Activated naive CD4-positive, alpha-beta T cell treated with Interleukin-2 at 50 U/mL for 16 hours (primary cell): ENCODE measurements around the gene STAMBP.
"Not testable (repeated sequence)": the region's sequence is repeated elsewhere in the genome, so short reads cannot be mapped to it uniquely, and the experiment has no call there.

Source experiments
- DNase-seq: peaks from one replicate; pipeline ENCODE4 v3.0.0-alpha.2; 2020

The STAMBP gene

DNA sequence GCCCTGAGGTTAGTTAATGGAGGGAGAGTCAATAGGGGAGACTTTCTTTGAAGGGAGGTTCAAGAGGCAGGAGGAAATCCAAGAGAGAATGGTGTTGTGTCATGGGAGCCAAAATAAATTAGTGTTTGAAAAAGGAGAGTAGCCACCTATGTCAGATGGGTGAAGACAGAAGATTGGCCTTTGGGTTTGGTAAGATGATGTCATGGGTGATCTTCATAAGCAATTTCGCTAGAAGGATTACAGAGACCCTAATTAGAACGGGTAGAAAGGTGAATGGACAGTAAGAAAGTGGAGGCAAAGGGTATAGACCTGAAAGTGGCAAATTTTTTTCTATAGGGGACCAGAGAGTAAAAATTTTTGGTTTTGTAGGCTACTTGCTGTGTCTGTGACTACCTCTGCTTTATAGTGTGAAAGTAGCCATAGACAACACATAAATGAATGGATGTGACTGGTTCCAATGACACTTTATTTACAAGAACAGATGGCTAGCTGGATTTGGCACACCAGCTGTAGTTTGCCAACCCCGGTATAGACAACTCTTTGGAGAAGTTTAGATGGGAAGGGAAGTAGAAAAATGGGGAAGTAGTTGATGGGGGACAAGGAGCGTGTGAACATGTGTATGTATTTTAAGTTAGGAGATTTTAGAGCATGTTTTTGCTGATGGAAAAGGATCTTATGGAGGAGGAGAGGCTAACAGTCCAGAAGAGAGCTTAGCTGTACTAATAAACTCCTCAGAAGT lies 9.3 kb downstream of the STAMBP start:
- no peak for DNase-seq

DNA sequence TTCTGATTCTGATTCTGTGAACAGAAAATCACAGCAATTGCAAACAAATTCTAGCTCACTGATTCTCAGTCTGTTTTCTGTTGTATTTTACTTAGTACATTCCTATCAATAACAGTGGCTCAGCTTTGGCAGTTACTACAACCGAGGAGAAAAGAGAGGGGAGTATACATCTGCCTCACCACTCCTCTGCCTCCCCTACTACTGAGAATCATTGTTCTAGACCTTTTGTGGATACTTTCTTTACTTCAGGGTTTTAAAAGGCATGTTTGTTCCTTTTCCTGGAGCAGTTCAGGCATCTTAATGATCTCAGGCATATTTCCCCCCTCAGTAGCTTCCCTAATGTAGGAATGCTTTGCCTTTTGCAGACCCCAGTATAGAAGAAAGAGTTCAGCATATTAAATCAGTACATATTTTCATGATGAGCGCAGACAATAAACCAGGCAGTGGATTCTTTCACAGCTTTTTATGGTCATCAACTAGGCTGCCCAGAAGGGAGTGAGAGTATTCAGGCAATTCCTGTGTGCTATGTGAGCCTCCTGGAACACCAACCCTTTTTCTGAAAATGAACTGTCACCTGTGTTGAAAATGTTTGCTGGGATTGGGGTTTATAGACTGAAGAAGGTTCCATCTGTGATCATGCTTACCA lies 10.3 kb downstream of the STAMBP start:
- no peak for DNase-seq

- DNase-seq, result no peak
These were observed 11.1 kb downstream of the STAMBP start for GRCh38 chr2:73839653-73840411.

GRCh38 chr2:73841912-73842738 lies 13.4 kb downstream of the STAMBP start:
- DNase-seq, result no peak

GRCh38 chr2:73842739-73843019 lies 13.9 kb downstream of the STAMBP start:
- DNase-seq, result no peak

- no peak for DNase-seq
These were observed 15.3 kb downstream of the STAMBP start for GRCh38 chr2:73844087-73844486.

DNA sequence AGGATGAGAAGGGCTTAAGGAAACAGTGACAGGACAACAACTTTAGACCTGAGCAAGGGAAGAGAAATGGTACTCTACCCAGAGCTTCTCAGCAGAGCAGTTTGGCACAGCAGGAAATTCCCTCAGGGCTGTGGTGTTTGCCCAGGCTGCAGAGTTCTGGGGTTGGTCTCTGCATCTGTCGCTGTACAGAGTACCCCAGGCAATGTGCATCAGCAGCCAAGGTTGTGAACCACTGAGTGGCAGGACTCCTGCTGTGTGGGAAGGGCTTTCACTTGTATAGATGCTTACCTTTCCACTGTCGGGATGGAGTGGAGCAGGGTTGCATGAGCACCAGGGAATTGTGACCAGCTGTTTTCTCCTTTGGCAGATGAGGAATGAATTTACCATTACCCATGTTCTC lies 21.2 kb downstream of the STAMBP start:
- DNase-seq, result no peak

GRCh38 chr2:73851274-73851673 lies 22.5 kb downstream of the STAMBP start:
- no peak for DNase-seq

DNA sequence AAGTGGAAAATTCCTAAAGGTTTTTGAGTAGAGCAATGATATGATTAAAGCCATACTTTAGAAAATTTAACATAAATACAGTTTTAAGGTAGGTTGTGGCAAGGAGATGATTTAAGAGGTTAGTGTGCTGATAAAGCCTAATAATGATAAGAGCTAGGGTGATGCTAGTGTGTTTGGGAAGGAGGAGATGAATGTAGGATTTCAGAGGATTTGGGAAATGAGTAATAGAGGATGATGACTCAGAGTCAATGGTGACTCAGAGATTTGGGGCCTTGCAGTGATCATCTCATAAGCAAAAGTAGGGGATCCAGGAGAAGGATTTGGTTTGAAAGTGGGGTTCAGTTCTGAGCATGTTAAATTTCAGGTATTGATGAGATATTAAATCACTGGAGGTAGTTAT lies 23.3 kb downstream of the STAMBP start:
- no peak for DNase-seq

GRCh38 chr2:73855526-73855925 lies 26.8 kb downstream of the STAMBP start:
- no peak for DNase-seq

- no peak for DNase-seq
These were observed 27.5 kb downstream of the STAMBP start for GRCh38 chr2:73856214-73856613.

DNA sequence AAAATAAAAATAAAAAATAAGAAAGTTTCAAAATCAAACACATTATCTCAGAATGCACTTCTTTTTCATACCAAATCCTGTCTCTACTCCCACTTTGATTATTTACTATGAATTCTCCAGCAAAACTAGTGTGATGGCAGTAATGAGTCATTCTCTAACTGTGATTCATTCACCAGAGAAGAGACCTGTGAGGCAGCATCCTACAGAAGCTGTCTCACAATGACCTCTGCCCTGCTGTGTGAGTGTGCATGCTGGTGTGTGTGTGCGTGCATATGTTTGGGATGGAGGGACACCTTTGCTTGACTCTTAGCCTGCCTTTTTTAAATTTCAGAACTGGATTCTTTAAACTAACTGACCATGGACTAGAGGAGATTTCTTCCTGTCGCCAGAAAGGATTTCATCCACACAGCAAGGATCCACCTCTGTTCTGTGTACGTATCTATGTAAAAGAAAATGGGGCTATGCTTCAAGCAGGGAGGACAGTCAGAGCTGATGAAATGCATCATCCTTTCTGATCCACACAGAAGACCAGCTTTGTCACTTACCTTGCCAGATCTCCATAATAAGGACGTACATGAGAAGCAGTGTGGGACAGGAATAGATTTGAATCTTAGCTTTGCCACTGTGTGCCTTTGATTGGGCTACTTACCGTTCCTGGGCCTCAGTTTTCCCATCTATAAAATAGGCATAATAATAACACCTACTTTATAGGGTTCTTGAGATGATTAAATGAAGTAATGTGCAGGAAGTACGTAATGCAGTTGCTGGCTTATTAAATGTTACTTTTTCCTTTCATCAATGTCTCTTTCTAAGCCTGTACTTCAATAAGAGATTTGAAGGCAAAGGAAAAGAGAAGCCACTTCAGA lies 31.2 kb downstream of the STAMBP start:
- peak; percentile 39 for DNase-seq

DNA sequence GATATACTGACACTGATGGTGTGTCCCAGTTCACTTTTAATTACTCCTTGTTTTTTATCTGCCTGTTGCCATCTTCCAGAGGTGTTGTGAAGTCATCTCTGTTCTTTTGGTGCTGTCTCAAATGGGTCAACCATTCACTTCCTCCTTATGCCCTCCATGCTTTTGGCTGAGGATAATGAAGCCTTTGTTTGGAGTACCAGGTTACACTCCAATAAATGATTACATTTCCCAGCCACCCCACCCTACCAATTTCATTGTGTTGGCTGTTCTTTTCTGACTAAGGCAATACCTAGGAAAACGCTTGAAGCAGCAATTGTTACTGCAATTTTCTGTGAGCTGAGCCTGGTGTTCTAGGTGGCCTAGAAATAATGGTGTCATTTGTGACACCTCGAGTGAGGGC lies 34.2 kb downstream of the STAMBP start:
- DNase-seq, result no peak

GRCh38 chr2:73868204-73868978 lies 39.6 kb downstream of the STAMBP start:
- DNase-seq, result no peak

DNA sequence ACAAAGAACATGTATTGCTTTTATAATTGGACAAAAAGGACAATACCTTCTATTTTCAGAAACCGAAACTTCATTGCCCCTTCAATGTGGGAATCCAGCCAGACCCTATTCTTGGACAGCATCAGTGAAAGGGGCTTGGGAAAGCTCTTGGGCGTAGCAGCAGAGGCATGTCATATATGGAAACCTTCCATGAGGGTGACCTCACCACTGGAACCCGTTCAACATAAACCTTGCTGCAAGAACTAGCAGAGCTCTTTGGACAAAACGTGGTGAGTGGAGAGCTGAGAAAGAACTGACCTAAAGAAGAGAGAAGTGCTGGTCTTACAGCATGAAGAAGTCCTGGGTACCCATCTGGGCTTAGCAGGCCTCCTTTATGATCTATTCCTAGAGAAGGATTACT lies 41.3 kb downstream of the STAMBP start:
- DNase-seq, result no peak

DNA sequence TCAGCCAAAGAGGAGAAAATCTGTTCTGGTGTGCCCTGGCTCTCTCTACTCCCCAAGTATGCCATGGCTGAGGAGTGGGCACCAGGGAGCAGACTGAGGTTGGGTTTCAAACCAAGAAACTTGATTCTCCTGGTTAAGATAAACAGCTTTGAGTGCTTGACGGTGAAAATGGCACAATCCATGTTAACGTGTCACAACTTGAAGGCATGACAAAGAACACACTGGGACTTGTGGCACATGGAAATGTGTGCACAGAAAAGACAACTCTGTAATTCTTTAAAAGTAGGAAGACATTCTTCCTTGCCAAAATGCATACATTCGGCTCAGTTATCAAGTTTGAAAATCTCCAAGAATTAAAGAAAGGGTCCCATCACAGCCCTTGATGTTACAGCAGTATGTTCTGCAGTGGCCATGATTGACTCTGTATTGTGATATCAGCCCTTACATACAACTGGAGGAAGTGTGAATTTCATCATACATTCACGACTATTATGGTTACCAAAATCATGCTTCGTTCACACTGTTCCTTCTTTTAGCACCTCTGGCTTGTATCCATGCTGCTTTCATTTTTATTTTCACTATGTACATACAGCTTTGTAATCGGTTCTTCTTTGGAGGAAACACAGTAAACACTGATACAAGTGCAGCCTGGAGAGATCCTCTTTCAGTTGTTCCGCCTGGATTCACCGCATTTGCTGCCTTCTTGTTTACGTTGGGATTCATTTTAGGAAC lies 48.5 kb downstream of the STAMBP start:
- DNase-seq, result no peak

- DNase-seq, result not testable (repeated sequence)
These were observed 49.2 kb downstream of the STAMBP start for GRCh38 chr2:73877984-73878383.

- no peak for DNase-seq
These were observed 56.6 kb downstream of the STAMBP start for GRCh38 chr2:73885406-73885805.

DNA sequence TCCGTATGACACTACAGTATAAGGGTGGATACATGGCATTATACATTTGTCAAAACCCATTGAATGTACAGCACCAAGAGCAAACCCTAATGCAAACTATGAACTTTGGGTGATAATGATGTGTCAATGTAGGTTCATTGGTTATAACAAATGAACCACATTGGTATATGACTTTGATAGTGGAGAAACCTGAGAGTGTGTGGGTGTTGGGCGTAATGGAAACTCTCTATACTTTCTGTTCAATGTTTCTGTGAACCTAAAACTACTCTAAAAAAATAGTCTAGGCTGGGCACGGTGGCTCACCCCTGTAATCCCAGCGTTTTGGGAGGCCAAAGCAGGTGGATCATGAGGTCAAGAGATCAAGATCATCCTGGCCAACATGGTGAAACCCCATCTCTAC lies 57.6 kb downstream of the STAMBP start:
- DNase-seq, result peak; percentile 41

DNA sequence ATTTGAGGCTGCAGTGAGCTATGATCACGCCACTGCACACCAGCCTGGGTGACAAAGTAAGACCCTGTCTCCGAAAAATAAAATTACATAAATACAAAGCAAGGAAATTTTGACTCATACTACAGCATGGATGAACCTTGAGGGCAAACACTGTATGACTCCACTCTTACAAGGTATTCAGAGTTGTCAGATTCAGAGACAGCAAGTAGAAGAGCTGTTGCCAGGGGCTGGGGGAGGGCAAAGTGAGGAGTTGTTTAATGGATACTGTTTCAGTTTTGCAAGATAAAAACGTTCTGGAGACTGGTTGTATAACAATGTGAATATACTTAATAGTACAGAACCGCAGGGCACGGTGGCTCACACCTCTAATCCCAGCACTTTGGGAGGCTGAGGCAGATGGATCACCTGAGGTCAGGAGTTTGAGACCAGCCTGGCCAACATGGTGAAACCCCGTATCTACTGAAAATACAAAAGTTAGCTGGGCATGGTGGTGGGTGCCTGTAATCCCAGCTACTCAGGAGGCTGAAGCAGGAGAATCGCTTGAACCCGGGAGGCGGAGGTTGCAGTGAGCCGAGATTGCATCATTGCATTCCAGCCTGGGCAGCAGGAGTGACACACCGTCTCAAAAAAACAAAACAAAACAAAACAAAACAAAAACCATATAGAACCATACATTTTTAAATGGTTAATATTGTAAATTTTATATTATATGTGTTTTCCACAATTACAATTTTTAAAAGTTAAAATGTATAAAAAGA lies 59.0 kb downstream of the STAMBP start:
- DNase-seq, result not testable (repeated sequence)
